ENCODE data around the gene SHBG.
A peak's percentile ranks its signal among the peaks of the same experiment; 100 is the strongest.

The SHBG gene

GRCh38 chr17:7646457-7646856 lies 16.5 kb downstream of the SHBG start:
- no peak for DNase-seq (ENCODE audit: low read depth in 2 of 2)

DNA sequence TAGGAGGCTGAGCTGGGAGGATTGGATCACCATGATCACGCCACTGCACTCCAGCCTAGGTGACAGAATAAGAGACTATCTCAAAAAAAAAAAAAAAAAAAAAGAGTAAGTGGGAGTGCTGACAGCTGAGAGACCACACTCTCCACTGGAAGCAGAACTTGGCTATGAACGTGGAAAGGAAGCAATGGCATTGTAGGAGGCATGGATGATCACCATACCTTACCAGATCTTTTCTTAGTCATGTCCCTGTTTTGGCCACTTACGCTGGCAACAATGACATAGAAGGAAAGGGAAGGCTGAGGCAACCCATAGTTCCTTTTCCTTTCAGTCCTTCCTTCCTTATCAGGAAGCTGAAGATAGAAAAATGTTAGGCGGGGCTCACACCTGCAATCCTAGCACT lies 17.1 kb downstream of the SHBG start:
- no peak for DNase-seq (ENCODE audit: low read depth in 2 of 2)

- DNase-seq (ENCODE audit: low read depth in 2 of 2), result peak; percentile 57 to 69
Observed at GRCh38 chr17:7650509-7651096, 20.7 kb downstream of the SHBG start, which contains the start of gene ATP1B2. TSS of gene ATP1B2 (plus strand) at chr17:7650926. CDS start at chr17:7651519, 593 bp downstream.

GRCh38 chr17:7651097-7651664 lies 21.2 kb downstream of the SHBG start:
- DNase-seq (ENCODE audit: low read depth in 2 of 2), result no peak

GRCh38 chr17:7651665-7652387 lies 21.9 kb downstream of the SHBG start:
- no peak for DNase-seq (ENCODE audit: low read depth in 2 of 2)

DNA sequence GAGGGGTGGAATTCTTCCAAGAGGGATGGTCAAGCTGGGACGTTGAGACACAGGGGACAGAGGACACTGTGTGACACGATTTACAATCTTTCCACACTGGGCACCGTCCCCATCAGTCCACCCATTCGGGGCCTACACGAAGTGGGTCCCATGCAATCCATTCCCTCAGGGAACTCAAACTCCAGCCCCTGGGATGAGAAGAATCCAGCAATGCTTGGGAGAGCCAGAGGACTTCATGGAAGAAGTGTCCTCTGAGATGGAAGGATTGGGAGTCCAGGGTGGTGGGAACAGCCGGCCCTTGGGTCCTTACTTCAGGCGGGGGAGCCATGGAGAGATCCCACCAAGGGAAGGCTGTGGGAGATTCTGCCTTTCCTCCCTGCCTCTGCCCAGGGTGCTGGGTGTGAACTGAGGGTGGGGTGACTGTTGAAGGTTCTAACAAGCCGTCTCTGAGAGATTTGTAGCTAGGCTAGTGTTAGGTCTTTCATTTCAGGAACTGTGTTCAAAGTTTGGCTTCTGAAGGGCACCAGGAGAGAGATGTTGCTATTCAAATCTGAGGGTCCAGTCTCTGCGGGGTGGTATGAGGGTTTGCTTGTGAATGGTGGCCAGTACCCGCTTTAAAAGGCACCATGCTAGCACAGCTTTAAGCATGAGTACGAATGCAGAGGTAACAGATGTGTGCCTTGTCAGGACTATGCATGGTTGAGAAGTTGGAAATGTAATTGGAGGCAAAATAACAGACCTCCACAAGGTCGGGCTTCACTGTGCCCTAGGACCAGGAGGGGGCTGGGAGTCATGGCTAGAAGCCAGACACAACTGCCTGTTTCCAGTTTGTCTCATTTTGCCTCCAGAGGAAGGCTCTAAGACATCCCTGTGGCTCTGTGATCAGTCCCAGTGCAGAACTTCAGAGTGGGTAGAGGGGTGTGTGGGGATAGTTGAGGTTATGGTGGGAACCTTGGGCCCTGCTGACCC lies 22.7 kb downstream of the SHBG start:
- no peak for DNase-seq (ENCODE audit: low read depth in 2 of 2)

DNA sequence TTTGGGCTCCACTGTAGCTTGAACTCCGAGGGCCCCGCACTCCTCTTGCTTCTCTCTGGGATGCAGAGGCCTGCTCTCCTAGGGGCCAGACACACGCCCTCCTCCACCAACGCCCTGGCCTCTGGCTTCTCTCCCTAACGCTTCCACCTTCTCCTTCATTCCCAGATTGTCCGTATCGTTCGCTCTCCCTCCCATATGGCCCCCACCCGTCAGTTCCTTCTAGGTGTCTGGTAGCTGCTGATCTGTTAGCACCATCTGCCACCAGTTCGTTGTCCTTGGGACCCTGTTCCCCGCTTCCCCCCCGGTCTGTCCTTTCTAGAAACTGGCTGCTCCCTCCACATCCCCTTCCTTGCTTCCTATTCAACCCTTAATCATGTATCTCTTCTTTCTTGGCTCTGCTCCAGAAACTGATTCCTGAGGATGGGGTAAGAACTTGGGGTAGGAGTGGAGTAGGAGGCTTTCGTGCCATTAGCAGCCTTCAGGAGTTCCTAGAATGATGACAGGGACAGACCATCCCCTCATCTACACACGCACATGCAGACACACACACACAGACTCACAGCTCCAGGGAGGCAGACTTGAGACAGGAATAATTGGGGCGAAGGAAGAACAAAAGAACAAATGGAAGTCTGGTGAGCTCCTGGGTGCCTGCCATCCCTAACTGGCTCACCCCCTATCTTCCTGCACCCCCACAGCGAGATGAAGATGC lies 25.1 kb downstream of the SHBG start:
- DNase-seq (ENCODE audit: low read depth in 2 of 2), result no peak

DNA sequence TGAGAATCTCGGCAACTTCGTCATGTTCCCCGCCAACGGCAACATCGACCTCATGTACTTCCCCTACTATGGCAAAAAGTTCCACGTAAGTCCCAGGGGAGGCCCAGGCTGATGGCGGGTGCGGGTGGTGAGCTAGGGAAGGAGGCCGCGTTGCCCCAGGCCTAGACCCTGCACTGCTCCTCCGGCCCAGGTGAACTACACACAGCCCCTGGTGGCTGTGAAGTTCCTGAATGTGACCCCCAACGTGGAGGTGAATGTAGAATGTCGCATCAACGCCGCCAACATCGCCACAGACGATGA lies 25.6 kb downstream of the SHBG start:
- no peak for DNase-seq (ENCODE audit: low read depth in 2 of 2)

GRCh38 chr17:7656958-7657609 lies 27.1 kb downstream of the SHBG start:
- DNase-seq (ENCODE audit: low read depth in 2 of 2), result no peak

- no peak for DNase-seq (ENCODE audit: low read depth in 2 of 2)
Observed at GRCh38 chr17:7667656-7668406, 37.9 kb downstream of the SHBG start.

- no peak for DNase-seq (ENCODE audit: low read depth in 2 of 2)
Observed at GRCh38 chr17:7668482-7668881, 38.5 kb downstream of the SHBG start.

GRCh38 chr17:7673239-7673638 lies 43.3 kb downstream of the SHBG start:
- no peak for DNase-seq (ENCODE audit: low read depth in 2 of 2)

- no peak for DNase-seq (ENCODE audit: low read depth in 2 of 2)
Observed at GRCh38 chr17:7674934-7675333, 45.0 kb downstream of the SHBG start.

- no peak for DNase-seq (ENCODE audit: low read depth in 2 of 2)
Observed at GRCh38 chr17:7676533-7676932, 46.6 kb downstream of the SHBG start.

- DNase-seq (ENCODE audit: low read depth in 2 of 2), result no peak
Observed at GRCh38 chr17:7677388-7678067, 47.6 kb downstream of the SHBG start.

Data from stimulated activated CD8-positive, alpha-beta memory T cell treated with anti-CD3 and anti-CD28 coated beads, Interleukin-2, amount 100 ng/mL, for 1 hour (primary cell).